Measurements from ENCODE around the gene ZNF813.

- TF ChIP-seq CTCF (IDR thresholded peaks at IDR 0.05), result no peak
- TF ChIP-seq POLR2AphosphoS5 (IDR thresholded peaks at IDR 0.05), result no peak
- no peak for TF ChIP-seq POLR2A (IDR thresholded peaks at IDR 0.05)
- no peak for TF ChIP-seq EP300 (IDR thresholded peaks at IDR 0.05; ENCODE audit: low read depth)
Observed at GRCh38 chr19:53455828-53456227, 11.7 kb upstream of the ZNF813 start.
